HG03558 (cell line): Measurements from ENCODE around the gene EPHA6.

Experiments
- ATAC-seq: cut with Tn5 transposase; IDR thresholded peaks from one replicate; pipeline ENCODE4 v1.9.1; 2021; ENCODE audit warnings: moderate number of reproducible peaks; ENCODE audit not compliant: unreplicated experiment; ENCODE audit errors: extremely low read depth

Gene EPHA6

GRCh38 chr3:97131476-97131875 is 317.1 kb downstream of the EPHA6 start:
- ATAC-seq, result no peak

GRCh38 chr3:97138914-97139541 is 324.6 kb downstream of the EPHA6 start:
- ATAC-seq, result no peak

GRCh38 chr3:97148931-97149330 is 334.5 kb downstream of the EPHA6 start:
- ATAC-seq, result no peak

GRCh38 chr3:97161169-97161568 is 346.8 kb downstream of the EPHA6 start:
- no peak for ATAC-seq

- ATAC-seq, result no peak
Measured at GRCh38 chr3:97177242-97177641, 362.8 kb downstream of the EPHA6 start.

GRCh38 chr3:97181704-97182103 is 367.3 kb downstream of the EPHA6 start:
- no peak for ATAC-seq

GRCh38 chr3:97187771-97188170 is 373.4 kb downstream of the EPHA6 start:
- no peak for ATAC-seq

- no peak for ATAC-seq
Measured at GRCh38 chr3:97189835-97190234, 375.4 kb downstream of the EPHA6 start.

- no peak for ATAC-seq
Measured at GRCh38 chr3:97197083-97197482, 382.7 kb downstream of the EPHA6 start.

- no peak for ATAC-seq
Measured at GRCh38 chr3:97197830-97198229, 383.4 kb downstream of the EPHA6 start.

GRCh38 chr3:97200387-97200786 is 386.0 kb downstream of the EPHA6 start:
- no peak for ATAC-seq

GRCh38 chr3:97201814-97202213 is 387.4 kb downstream of the EPHA6 start:
- no peak for ATAC-seq

- ATAC-seq, result no peak
Measured at GRCh38 chr3:97228966-97229365, 414.6 kb downstream of the EPHA6 start.

GRCh38 chr3:97230486-97230885 is 416.1 kb downstream of the EPHA6 start:
- ATAC-seq, result no peak

- no peak for ATAC-seq
Measured at GRCh38 chr3:97232393-97233034, 418.1 kb downstream of the EPHA6 start.

- no peak for ATAC-seq
Measured at GRCh38 chr3:97235179-97235578, 420.8 kb downstream of the EPHA6 start.

- ATAC-seq, result no peak
Measured at GRCh38 chr3:97235611-97236315, 421.4 kb downstream of the EPHA6 start.

- ATAC-seq, result no peak
Measured at GRCh38 chr3:97241417-97241816, 427.0 kb downstream of the EPHA6 start.

GRCh38 chr3:97245201-97245910 is 431.0 kb downstream of the EPHA6 start:
- ATAC-seq, result no peak

GRCh38 chr3:97256060-97256459 is 441.7 kb downstream of the EPHA6 start:
- no peak for ATAC-seq
